ENCODE data around the gene MRRF.

Gene MRRF

GRCh38 chr9:122364117-122364782 lies 99.6 kb downstream of the MRRF start:
- DNase-seq (ENCODE audit: low read depth), result no peak
- no peak overlapping the region for H3K4me3 ChIP-seq (ENCODE audit: control insufficient read depth, low read depth, low read length)
- TF ChIP-seq CTCF (conservative IDR thresholded peaks at IDR 0.05; ENCODE audit: control insufficient read depth, insufficient read depth, low read depth, low read length), result no peak

GRCh38 chr9:122364783-122365150 lies 100.1 kb downstream of the MRRF start:
- peak; percentile 59 for DNase-seq (ENCODE audit: low read depth)
- no peak overlapping the region for H3K4me3 ChIP-seq (ENCODE audit: control insufficient read depth, low read depth, low read length)
- TF ChIP-seq CTCF (conservative IDR thresholded peaks at IDR 0.05; ENCODE audit: control insufficient read depth, insufficient read depth, low read depth, low read length), result no peak

- no peak for TF ChIP-seq CTCF (conservative IDR thresholded peaks at IDR 0.05; ENCODE audit: control insufficient read depth, insufficient read depth, low read depth, low read length)
Observed at GRCh38 chr9:122366074-122366660, 101.5 kb downstream of the MRRF start.

GRCh38 chr9:122367065-122367464 lies 102.4 kb downstream of the MRRF start:
- no peak for DNase-seq (ENCODE audit: low read depth)
- TF ChIP-seq CTCF (conservative IDR thresholded peaks at IDR 0.05; ENCODE audit: control insufficient read depth, insufficient read depth, low read depth, low read length), result no peak
- H3K4me3 ChIP-seq (ENCODE audit: control insufficient read depth, low read depth, low read length), result no peak overlapping the region

More at GRCh38 chr9:122366074-122366660, 101.5 kb downstream of the MRRF start:
- no peak overlapping the region for H3K4me3 ChIP-seq (ENCODE audit: control insufficient read depth, low read depth, low read length)
- no peak for DNase-seq (ENCODE audit: low read depth)

GRCh38 chr9:122367774-122368460 lies 103.2 kb downstream of the MRRF start:
- H3K4me3 ChIP-seq (ENCODE audit: control insufficient read depth, low read depth, low read length), result no peak overlapping the region
- no peak for DNase-seq (ENCODE audit: low read depth)
- no peak for TF ChIP-seq CTCF (conservative IDR thresholded peaks at IDR 0.05; ENCODE audit: control insufficient read depth, insufficient read depth, low read depth, low read length)

GRCh38 chr9:122368642-122369041 lies 104.0 kb downstream of the MRRF start:
- no peak overlapping the region for H3K4me3 ChIP-seq (ENCODE audit: control insufficient read depth, low read depth, low read length)
- no peak for TF ChIP-seq CTCF (conservative IDR thresholded peaks at IDR 0.05; ENCODE audit: control insufficient read depth, insufficient read depth, low read depth, low read length)
- no peak for DNase-seq (ENCODE audit: low read depth)

All from fibroblast of mammary gland (primary cell).